Lung (tissue), 12 donors: ENCODE results near the gene SMIM33. TPM values are rescaled to one million over a fixed set of nuclear protein-coding genes. Genes with fewer than 3 reads are reported as not detected.

Experiments used
- ATAC-seq: fragments of 200-7000 bp; cut with Tn5 transposase; one replicate; pipeline ENCODE4 v1.9.1; 2020; ENCODE audit warnings: moderate number of reproducible peaks; ENCODE audit not compliant: insufficient read depth, low FRiP score
- DNase-seq, 3 donors: peaks; one replicate each; pipeline ENCODE4 v3.0.0-alpha.2; 2013 to 2017
- H3K27ac ChIP-seq, 2 donors: one replicate each; pipeline ENCODE4 v1.5.1; 2013; ENCODE audit warnings: mild to moderate bottlenecking in 2 of 2, moderate library complexity in 2 of 2, control low read depth in 1 of 2, inconsistent platforms in 1 of 2, low read depth in 1 of 2, low read length in 1 of 2
- H3K27me3 ChIP-seq, 3 donors: one replicate each; pipeline ENCODE4 v1.5.1; 2013; ENCODE audit warnings: low read length in 2 of 3; ENCODE audit not compliant: control insufficient read depth in 3 of 3, insufficient read depth in 3 of 3
- H3K36me3 ChIP-seq, 4 donors: one replicate each; pipeline ENCODE4 v1.5.1; 2013; ENCODE audit warnings: low read length in 4 of 4, mild to moderate bottlenecking in 1 of 4, moderate library complexity in 1 of 4; ENCODE audit not compliant: control insufficient read depth in 4 of 4, insufficient read depth in 4 of 4
- H3K4me1 ChIP-seq, 5 donors: one replicate each; pipeline ENCODE4 v1.5.1; 2013; ENCODE audit warnings: low read length in 5 of 5, mild to moderate bottlenecking in 2 of 5, moderate library complexity in 1 of 5; ENCODE audit not compliant: control insufficient read depth in 5 of 5, insufficient read depth in 5 of 5
- H3K4me3 ChIP-seq: one replicate; pipeline ENCODE4 v1.5.1; 2013; ENCODE audit warnings: mild to moderate bottlenecking, control low read depth, moderate library complexity
- H3K9ac ChIP-seq, 2 donors: one replicate each; pipeline ENCODE4 v1.5.1; 2013; ENCODE audit warnings: low read length in 2 of 2, control low read depth in 1 of 2; ENCODE audit not compliant: insufficient read depth in 1 of 2
- H3K9me3 ChIP-seq, 4 donors: one replicate each; pipeline ENCODE4 v1.5.1; 2013; ENCODE audit warnings: low read length in 3 of 4, mild to moderate bottlenecking in 1 of 4, moderate library complexity in 1 of 4; ENCODE audit not compliant: control insufficient read depth in 4 of 4, insufficient read depth in 3 of 4
- CTCF ChIP-seq: IDR thresholded peaks from 2 replicates; pipeline ENCODE4 v1.5.1; 2012; ENCODE audit warnings: mild to moderate bottlenecking; ENCODE audit errors: control extremely low read depth, extremely low read depth
- WGBS, 2 donors: extraction: QIAGEN DNeasy Blood & Tissue Kit; methylation state at CpG; one replicate each; pipeline ENCODE4 v1.1.7; 2013; 5-methylcytosine and 5-hydroxymethylcytosine counted together
- polyA plus RNA-seq, 2 donors: library from polyadenylated mRNA; stranded (reverse); fragments of 200-250 nt; gene quantifications; one replicate each; pipeline ENCODE4 v1.2.1, GENCODE V29; 2013
- total RNA-seq, 2 donors: library from RNA; depleted of rRNA in 1 of 2; stranded (reverse); fragments of >200 nt in 1 of 2; gene quantifications; one replicate each; pipeline ENCODE4 v1.2.1, GENCODE V29; 2014 to 2021
- donor health status: control.
- donor health status: control.
- donor health status: Bipolar disorder and iron deficiency.
- donor health status: healthy.
- donor health status: DM: yes; HTN: yes; CAD: no.

SMIM33 gene
- total and polyA plus RNA-seq, 4 donors: 0.17 TPM; not detected in 3

GRCh38 chr5:139460455-139460854 is 10.3 kb upstream of the SMIM33 start:
- H3K4me1 ChIP-seq: peaks cover 0 to 5% (median 0%) of the 10 kb centered on the region in 5 donors
- peak overlapping the region; percentile 3 for H3K4me3 ChIP-seq
- peak overlapping the region; percentile 29 to 36 for H3K27ac ChIP-seq
- ATAC-seq: no peak
- no peak overlapping the region for H3K9ac ChIP-seq
- no peak for TF ChIP-seq CTCF
- H3K9me3 ChIP-seq: no peaks in the 10 kb centered on the region
- WGBS, 2 donors: 59 to 88% methylated on average over 1 of the region's 1 CpG
- no peaks in the 10 kb centered on the region for H3K36me3 ChIP-seq
- no peaks in the 10 kb centered on the region for H3K27me3 ChIP-seq
- DNase-seq: no peak

GRCh38 chr5:139461176-139461575 is 9.6 kb upstream of the SMIM33 start:
- Histone ChIP-seq H3K27ac (peak overlapping the region; percentile 29 to 43), H3K9ac (no peak overlapping the region), H3K27me3 (no peaks in the 10 kb centered on the region), H3K36me3 (no peaks in the 10 kb centered on the region), H3K4me1 (peaks cover 0 to 5% (median 0%) of the 10 kb centered on the region in 5 donors), H3K4me3 (peak overlapping the region; percentile 25), H3K9me3 (no peaks in the 10 kb centered on the region)
- DNase-seq: no peak
- TF ChIP-seq CTCF: no peak
- no peak for ATAC-seq
- 64 to 81% methylated on average over 7 of the region's 7 CpGs for WGBS, 2 donors

GRCh38 chr5:139461698-139462097 is 9.1 kb upstream of the SMIM33 start:
- Histone ChIP-seq H3K4me1 (peaks cover 0 to 5% (median 0%) of the 10 kb centered on the region in 5 donors), H3K36me3 (no peaks in the 10 kb centered on the region), H3K9me3 (no peaks in the 10 kb centered on the region), H3K4me3 (peak overlapping the region; percentile 36), H3K27me3 (no peaks in the 10 kb centered on the region), H3K27ac (peak overlapping the region; percentile 43 to 89), H3K9ac (no peak overlapping the region)
- TF ChIP-seq CTCF: no peak
- DNase-seq: no peak
- 61 to 74% methylated on average over 5 of the region's 5 CpGs for WGBS, 2 donors
- ATAC-seq: no peak

- TF ChIP-seq CTCF: no peak
- Histone ChIP-seq H3K4me1 (peaks cover 0 to 5% (median 0%) of the 10 kb centered on the region in 5 donors), H3K4me3 (peak within 1 kb of the TSS; percentile 36), H3K27me3 (no peaks in the 10 kb centered on the region), H3K9ac (no peak within 1 kb of the TSS), H3K36me3 (no peaks in the 10 kb centered on the region), H3K27ac (peak within 1 kb of the TSS; percentile 43 to 89), H3K9me3 (no peaks in the 10 kb centered on the region)
- WGBS, 2 donors: 74 to 77% methylated on average over 10 of the region's 10 CpGs
- ATAC-seq (no peak), DNase-seq (peak; percentile 41 to 69 (median 46))
These were observed 8.1 kb upstream of the SMIM33 start, which contains the start of gene ECSCR for GRCh38 chr5:139462586-139463276. ECSCR (minus strand) TSS chr5:139462743; CDS start chr5:139462670, 73 bp downstream.
